MM.1S (cell line): ENCODE results near the gene ETV3.

Source experiments
- EZH2 ChIP-seq: fragments of 300-600 bp; sonication (generic); optimal IDR thresholded peaks from 2 replicates; pipeline ENCODE3; 2017; ENCODE audit warnings: low read depth, mild to moderate bottlenecking, antibody characterized with exemption, low read length, mixed read lengths
- TF ChIP-seq, protein P1 (sequence below): fragments of 300-600 bp; sonication (generic); IDR thresholded peaks from 2 replicates; pipeline ENCODE4 v1.5.1; 2016; ENCODE audit warnings: antibody characterized with exemption, low read length, mixed read lengths

DNA sequence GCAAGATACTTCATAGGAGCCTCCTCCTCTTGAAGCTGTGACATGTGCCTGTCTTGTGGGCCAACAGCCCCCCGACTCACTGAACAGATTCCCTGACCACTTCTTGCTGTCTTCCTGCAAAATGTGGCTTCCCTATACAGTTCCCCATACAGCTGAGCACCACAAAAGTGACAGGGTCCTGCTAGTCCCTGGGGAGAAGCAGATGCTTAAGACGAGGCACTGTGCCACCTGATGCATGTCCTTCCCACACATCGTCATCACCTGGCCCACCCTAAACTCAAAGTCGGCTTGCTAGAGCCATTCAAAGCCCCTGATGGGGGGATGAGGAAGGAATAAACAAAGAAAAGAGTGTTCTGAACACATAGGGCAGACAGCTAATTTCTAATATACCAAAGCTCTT, 29.2 kb upstream of the ETV3 start:
- TF ChIP-seq EZH2 = no peak
- TF ChIP-seq, protein P1, sequence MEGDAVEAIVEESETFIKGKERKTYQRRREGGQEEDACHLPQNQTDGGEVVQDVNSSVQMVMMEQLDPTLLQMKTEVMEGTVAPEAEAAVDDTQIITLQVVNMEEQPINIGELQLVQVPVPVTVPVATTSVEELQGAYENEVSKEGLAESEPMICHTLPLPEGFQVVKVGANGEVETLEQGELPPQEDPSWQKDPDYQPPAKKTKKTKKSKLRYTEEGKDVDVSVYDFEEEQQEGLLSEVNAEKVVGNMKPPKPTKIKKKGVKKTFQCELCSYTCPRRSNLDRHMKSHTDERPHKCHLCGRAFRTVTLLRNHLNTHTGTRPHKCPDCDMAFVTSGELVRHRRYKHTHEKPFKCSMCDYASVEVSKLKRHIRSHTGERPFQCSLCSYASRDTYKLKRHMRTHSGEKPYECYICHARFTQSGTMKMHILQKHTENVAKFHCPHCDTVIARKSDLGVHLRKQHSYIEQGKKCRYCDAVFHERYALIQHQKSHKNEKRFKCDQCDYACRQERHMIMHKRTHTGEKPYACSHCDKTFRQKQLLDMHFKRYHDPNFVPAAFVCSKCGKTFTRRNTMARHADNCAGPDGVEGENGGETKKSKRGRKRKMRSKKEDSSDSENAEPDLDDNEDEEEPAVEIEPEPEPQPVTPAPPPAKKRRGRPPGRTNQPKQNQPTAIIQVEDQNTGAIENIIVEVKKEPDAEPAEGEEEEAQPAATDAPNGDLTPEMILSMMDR = no peak
